ENCODE data around the gene ADPRH. TPM values are rescaled to one million over a fixed set of nuclear protein-coding genes. Genes with fewer than 3 reads are reported as not detected.

The ADPRH gene
- total RNA-seq, 3 donors from 2014 or later: 1.6 to 3.3 (median 2.5) TPM

- Mint-ChIP-seq H3K9me3 (no peaks in the 10 kb centered on the region), H3K4me1 (ENCODE audit: low read depth) (peaks cover 9% of the 10 kb centered on the region), H3K4me3 (no peak within 1 kb of the TSS), H3K36me3 (ENCODE audit: insufficient read depth) (no peaks in the 10 kb centered on the region), H3K27me3 (ENCODE audit: low read depth) (no peaks in the 10 kb centered on the region)
- DNase-seq (no peak), ATAC-seq (no peak)
Observed at GRCh38 chr3:119597548-119598288, 18.4 kb downstream of the ADPRH start, which contains the start of gene PLA1A. TSS of gene PLA1A (plus strand) at chr3:119597885. CDS start at chr3:119597914, 29 bp downstream.

GRCh38 chr3:119598410-119599098 lies 19.3 kb downstream of the ADPRH start:
- Mint-ChIP-seq H3K4me1 (ENCODE audit: low read depth) (peaks cover 9% of the 10 kb centered on the region), H3K9me3 (no peaks in the 10 kb centered on the region), H3K36me3 (ENCODE audit: insufficient read depth) (no peaks in the 10 kb centered on the region), H3K27me3 (ENCODE audit: low read depth) (no peaks in the 10 kb centered on the region), H3K4me3 (no peak overlapping the region)
- DNase-seq (no peak), ATAC-seq (peak in 1 of 2 donors; percentile 40)

GRCh38 chr3:119599558-119600174 lies 20.4 kb downstream of the ADPRH start:
- Mint-ChIP-seq H3K9me3 (no peaks in the 10 kb centered on the region), H3K4me1 (ENCODE audit: low read depth) (peaks cover 9% of the 10 kb centered on the region)

GRCh38 chr3:119600732-119601131 lies 21.4 kb downstream of the ADPRH start:
- H3K9me3 Mint-ChIP-seq: no peaks in the 10 kb centered on the region
- peaks cover 9% of the 10 kb centered on the region for H3K4me1 Mint-ChIP-seq (ENCODE audit: low read depth)
- ATAC-seq (peak; percentile 42 to 60), DNase-seq (no peak)
- H3K36me3 Mint-ChIP-seq (ENCODE audit: insufficient read depth): no peaks in the 10 kb centered on the region
- peaks cover 3% of the 10 kb centered on the region for H3K27me3 Mint-ChIP-seq (ENCODE audit: low read depth)
- no peak overlapping the region for H3K4me3 Mint-ChIP-seq

More at GRCh38 chr3:119599558-119600174, 20.4 kb downstream of the ADPRH start:
- Mint-ChIP-seq H3K27me3 (ENCODE audit: low read depth) (peaks cover 3% of the 10 kb centered on the region), H3K4me3 (no peak overlapping the region), H3K36me3 (ENCODE audit: insufficient read depth) (no peaks in the 10 kb centered on the region)
- DNase-seq (no peak), ATAC-seq (no peak)

GRCh38 chr3:119601154-119601553 lies 21.9 kb downstream of the ADPRH start:
- ATAC-seq (peak; percentile 41 to 58), DNase-seq (no peak)
- H3K4me1 Mint-ChIP-seq (ENCODE audit: low read depth): peaks cover 9% of the 10 kb centered on the region
- no peaks in the 10 kb centered on the region for H3K36me3 Mint-ChIP-seq (ENCODE audit: insufficient read depth)
- H3K27me3 Mint-ChIP-seq (ENCODE audit: low read depth): peaks cover 3% of the 10 kb centered on the region
- no peak overlapping the region for H3K4me3 Mint-ChIP-seq
- H3K9me3 Mint-ChIP-seq: no peaks in the 10 kb centered on the region

GRCh38 chr3:119602676-119603075 lies 23.4 kb downstream of the ADPRH start:
- no peak for ATAC-seq
- Mint-ChIP-seq H3K36me3 (ENCODE audit: insufficient read depth) (no peaks in the 10 kb centered on the region), H3K4me1 (ENCODE audit: low read depth) (peaks cover 9% of the 10 kb centered on the region), H3K9me3 (no peaks in the 10 kb centered on the region), H3K4me3 (no peak overlapping the region), H3K27me3 (ENCODE audit: low read depth) (peaks cover 3% of the 10 kb centered on the region)
- DNase-seq: no peak

GRCh38 chr3:119604878-119605277 lies 25.6 kb downstream of the ADPRH start:
- Mint-ChIP-seq H3K27me3 (ENCODE audit: low read depth) (peaks cover 10% of the 10 kb centered on the region), H3K36me3 (ENCODE audit: insufficient read depth) (no peaks in the 10 kb centered on the region), H3K4me1 (ENCODE audit: low read depth) (peaks cover 7% of the 10 kb centered on the region), H3K4me3 (no peak overlapping the region), H3K9me3 (no peaks in the 10 kb centered on the region)
- ATAC-seq (peak; percentile 58 to 78), DNase-seq (no peak)

GRCh38 chr3:119608405-119609000 lies 29.2 kb downstream of the ADPRH start:
- H3K4me1 Mint-ChIP-seq (ENCODE audit: low read depth): no peaks in the 10 kb centered on the region
- no peaks in the 10 kb centered on the region for H3K36me3 Mint-ChIP-seq (ENCODE audit: insufficient read depth)
- H3K27me3 Mint-ChIP-seq (ENCODE audit: low read depth): peaks cover 12% of the 10 kb centered on the region
- ATAC-seq: no peak
- no peaks in the 10 kb centered on the region for H3K9me3 Mint-ChIP-seq
- no peak for DNase-seq
- H3K4me3 Mint-ChIP-seq: no peak overlapping the region

- DNase-seq: no peak
- no peak overlapping the region for H3K4me3 Mint-ChIP-seq
- no peaks in the 10 kb centered on the region for H3K36me3 Mint-ChIP-seq (ENCODE audit: insufficient read depth)
- ATAC-seq: no peak
- no peaks in the 10 kb centered on the region for H3K4me1 Mint-ChIP-seq (ENCODE audit: low read depth)
- H3K9me3 Mint-ChIP-seq: no peaks in the 10 kb centered on the region
- peaks cover 10% of the 10 kb centered on the region for H3K27me3 Mint-ChIP-seq (ENCODE audit: low read depth)
Observed at GRCh38 chr3:119609301-119609700, 30.0 kb downstream of the ADPRH start.

- no peaks in the 10 kb centered on the region for H3K36me3 Mint-ChIP-seq (ENCODE audit: insufficient read depth)
- H3K4me3 Mint-ChIP-seq: no peak overlapping the region
- H3K27me3 Mint-ChIP-seq (ENCODE audit: low read depth): peaks cover 9% of the 10 kb centered on the region
- H3K9me3 Mint-ChIP-seq: no peaks in the 10 kb centered on the region
- no peaks in the 10 kb centered on the region for H3K4me1 Mint-ChIP-seq (ENCODE audit: low read depth)
- DNase-seq: no peak
- no peak for ATAC-seq
Observed at GRCh38 chr3:119611664-119612063, 32.4 kb downstream of the ADPRH start.

GRCh38 chr3:119613201-119613600 lies 33.9 kb downstream of the ADPRH start:
- DNase-seq: no peak
- H3K27me3 Mint-ChIP-seq (ENCODE audit: low read depth): peaks cover 7% of the 10 kb centered on the region
- no peaks in the 10 kb centered on the region for H3K9me3 Mint-ChIP-seq
- H3K4me1 Mint-ChIP-seq (ENCODE audit: low read depth): no peaks in the 10 kb centered on the region
- H3K4me3 Mint-ChIP-seq: no peak overlapping the region
- no peaks in the 10 kb centered on the region for H3K36me3 Mint-ChIP-seq (ENCODE audit: insufficient read depth)
- no peak for ATAC-seq

GRCh38 chr3:119613872-119614271 lies 34.6 kb downstream of the ADPRH start:
- Mint-ChIP-seq H3K4me1 (ENCODE audit: low read depth) (no peaks in the 10 kb centered on the region), H3K36me3 (ENCODE audit: insufficient read depth) (no peaks in the 10 kb centered on the region), H3K9me3 (no peaks in the 10 kb centered on the region), H3K4me3 (no peak overlapping the region), H3K27me3 (ENCODE audit: low read depth) (peaks cover 7% of the 10 kb centered on the region)
- ATAC-seq: no peak
- no peak for DNase-seq

- H3K4me1 Mint-ChIP-seq (ENCODE audit: low read depth): no peaks in the 10 kb centered on the region
- H3K36me3 Mint-ChIP-seq (ENCODE audit: insufficient read depth): no peaks in the 10 kb centered on the region
- DNase-seq (no peak), ATAC-seq (no peak)
- peaks cover 2% of the 10 kb centered on the region for H3K27me3 Mint-ChIP-seq (ENCODE audit: low read depth)
- H3K4me3 Mint-ChIP-seq: no peak overlapping the region
- no peaks in the 10 kb centered on the region for H3K9me3 Mint-ChIP-seq
Observed at GRCh38 chr3:119616056-119616455, 36.8 kb downstream of the ADPRH start.

GRCh38 chr3:119619094-119619493 lies 39.8 kb downstream of the ADPRH start:
- no peaks in the 10 kb centered on the region for H3K9me3 Mint-ChIP-seq
- no peaks in the 10 kb centered on the region for H3K36me3 Mint-ChIP-seq (ENCODE audit: insufficient read depth)
- H3K4me3 Mint-ChIP-seq: no peak overlapping the region
- DNase-seq (no peak), ATAC-seq (no peak)
- H3K27me3 Mint-ChIP-seq (ENCODE audit: low read depth): peaks cover 2% of the 10 kb centered on the region
- H3K4me1 Mint-ChIP-seq (ENCODE audit: low read depth): no peaks in the 10 kb centered on the region

All from activated T-cell treated with anti-CD3 and anti-CD28 coated beads, Interleukin-2, amount 50 U/mL, for 4 hours (primary cell).